H1 (cell line): ENCODE data around the gene TNFRSF1A. TPM values are rescaled to one million over a fixed set of nuclear protein-coding genes. Genes with fewer than 3 reads are reported as not detected.

Experiments
- polyA plus RNA-seq, 7 experiments: library from polyadenylated mRNA; depleted of rRNA in 3 of 7; stranded (reverse) in 5 of 7; unstranded in 2 of 7; fragments of >200 nt in 5 of 7; fragments of 200-250 nt in 2 of 7; gene quantifications; 1 replicate in 5 of 7; 2 replicates in 1 of 7; 4 replicates in 1 of 7; pipeline versions ENCODE4 v1.2.1 to v1.2.3, GENCODE V29; 2011 to 2013; ENCODE audit warnings: missing spikeins in 2 of 7, mixed read lengths in 2 of 7
- total RNA-seq: library from RNA; stranded (reverse); fragmentation: NEBNext Ultra II Directional; extraction: Animal tissue kit (Norgen Biotek cat#: 25700); gene quantifications from 2 replicates; pipeline ENCODE4 v1.2.1, GENCODE V29; 2021
- TF ChIP-seq, protein P1 (sequence below): fragments of 300-600 bp; sonication (generic); IDR thresholded peaks from 2 replicates; pipeline ENCODE4 v1.7.1; 2012; ENCODE audit warnings: low read length, moderate library complexity, mild to moderate bottlenecking, inconsistent platforms; ENCODE audit not compliant: insufficient replicate concordance

The TNFRSF1A gene
- total and polyA plus RNA-seq, 2 of the 8 experiments (the other 6 are each of a cell fraction or from before 2014, with no cell fraction given), result 28.7 to 42.1 TPM

DNA sequence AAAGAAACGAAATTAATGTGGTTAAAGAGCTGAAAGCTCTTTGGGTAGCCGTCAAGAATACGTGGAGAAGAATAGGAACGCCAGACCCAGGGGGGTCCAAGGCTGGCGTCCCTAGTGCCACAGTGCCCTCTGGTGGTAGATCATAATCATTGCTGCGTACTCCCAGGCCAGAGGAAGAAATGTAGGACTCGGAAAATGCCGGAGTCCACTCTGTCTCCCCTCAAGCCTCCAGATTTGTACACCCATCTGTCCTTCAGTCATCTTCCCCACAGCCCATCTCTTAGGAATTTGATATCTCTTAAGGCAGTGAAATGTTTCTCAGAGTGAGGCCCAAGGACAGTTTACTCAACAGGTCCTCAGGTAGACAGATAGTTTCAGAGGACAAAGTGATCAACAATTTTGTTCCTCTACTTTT is 56.8 kb downstream of the TNFRSF1A start (continued):
- TF ChIP-seq, protein P1, sequence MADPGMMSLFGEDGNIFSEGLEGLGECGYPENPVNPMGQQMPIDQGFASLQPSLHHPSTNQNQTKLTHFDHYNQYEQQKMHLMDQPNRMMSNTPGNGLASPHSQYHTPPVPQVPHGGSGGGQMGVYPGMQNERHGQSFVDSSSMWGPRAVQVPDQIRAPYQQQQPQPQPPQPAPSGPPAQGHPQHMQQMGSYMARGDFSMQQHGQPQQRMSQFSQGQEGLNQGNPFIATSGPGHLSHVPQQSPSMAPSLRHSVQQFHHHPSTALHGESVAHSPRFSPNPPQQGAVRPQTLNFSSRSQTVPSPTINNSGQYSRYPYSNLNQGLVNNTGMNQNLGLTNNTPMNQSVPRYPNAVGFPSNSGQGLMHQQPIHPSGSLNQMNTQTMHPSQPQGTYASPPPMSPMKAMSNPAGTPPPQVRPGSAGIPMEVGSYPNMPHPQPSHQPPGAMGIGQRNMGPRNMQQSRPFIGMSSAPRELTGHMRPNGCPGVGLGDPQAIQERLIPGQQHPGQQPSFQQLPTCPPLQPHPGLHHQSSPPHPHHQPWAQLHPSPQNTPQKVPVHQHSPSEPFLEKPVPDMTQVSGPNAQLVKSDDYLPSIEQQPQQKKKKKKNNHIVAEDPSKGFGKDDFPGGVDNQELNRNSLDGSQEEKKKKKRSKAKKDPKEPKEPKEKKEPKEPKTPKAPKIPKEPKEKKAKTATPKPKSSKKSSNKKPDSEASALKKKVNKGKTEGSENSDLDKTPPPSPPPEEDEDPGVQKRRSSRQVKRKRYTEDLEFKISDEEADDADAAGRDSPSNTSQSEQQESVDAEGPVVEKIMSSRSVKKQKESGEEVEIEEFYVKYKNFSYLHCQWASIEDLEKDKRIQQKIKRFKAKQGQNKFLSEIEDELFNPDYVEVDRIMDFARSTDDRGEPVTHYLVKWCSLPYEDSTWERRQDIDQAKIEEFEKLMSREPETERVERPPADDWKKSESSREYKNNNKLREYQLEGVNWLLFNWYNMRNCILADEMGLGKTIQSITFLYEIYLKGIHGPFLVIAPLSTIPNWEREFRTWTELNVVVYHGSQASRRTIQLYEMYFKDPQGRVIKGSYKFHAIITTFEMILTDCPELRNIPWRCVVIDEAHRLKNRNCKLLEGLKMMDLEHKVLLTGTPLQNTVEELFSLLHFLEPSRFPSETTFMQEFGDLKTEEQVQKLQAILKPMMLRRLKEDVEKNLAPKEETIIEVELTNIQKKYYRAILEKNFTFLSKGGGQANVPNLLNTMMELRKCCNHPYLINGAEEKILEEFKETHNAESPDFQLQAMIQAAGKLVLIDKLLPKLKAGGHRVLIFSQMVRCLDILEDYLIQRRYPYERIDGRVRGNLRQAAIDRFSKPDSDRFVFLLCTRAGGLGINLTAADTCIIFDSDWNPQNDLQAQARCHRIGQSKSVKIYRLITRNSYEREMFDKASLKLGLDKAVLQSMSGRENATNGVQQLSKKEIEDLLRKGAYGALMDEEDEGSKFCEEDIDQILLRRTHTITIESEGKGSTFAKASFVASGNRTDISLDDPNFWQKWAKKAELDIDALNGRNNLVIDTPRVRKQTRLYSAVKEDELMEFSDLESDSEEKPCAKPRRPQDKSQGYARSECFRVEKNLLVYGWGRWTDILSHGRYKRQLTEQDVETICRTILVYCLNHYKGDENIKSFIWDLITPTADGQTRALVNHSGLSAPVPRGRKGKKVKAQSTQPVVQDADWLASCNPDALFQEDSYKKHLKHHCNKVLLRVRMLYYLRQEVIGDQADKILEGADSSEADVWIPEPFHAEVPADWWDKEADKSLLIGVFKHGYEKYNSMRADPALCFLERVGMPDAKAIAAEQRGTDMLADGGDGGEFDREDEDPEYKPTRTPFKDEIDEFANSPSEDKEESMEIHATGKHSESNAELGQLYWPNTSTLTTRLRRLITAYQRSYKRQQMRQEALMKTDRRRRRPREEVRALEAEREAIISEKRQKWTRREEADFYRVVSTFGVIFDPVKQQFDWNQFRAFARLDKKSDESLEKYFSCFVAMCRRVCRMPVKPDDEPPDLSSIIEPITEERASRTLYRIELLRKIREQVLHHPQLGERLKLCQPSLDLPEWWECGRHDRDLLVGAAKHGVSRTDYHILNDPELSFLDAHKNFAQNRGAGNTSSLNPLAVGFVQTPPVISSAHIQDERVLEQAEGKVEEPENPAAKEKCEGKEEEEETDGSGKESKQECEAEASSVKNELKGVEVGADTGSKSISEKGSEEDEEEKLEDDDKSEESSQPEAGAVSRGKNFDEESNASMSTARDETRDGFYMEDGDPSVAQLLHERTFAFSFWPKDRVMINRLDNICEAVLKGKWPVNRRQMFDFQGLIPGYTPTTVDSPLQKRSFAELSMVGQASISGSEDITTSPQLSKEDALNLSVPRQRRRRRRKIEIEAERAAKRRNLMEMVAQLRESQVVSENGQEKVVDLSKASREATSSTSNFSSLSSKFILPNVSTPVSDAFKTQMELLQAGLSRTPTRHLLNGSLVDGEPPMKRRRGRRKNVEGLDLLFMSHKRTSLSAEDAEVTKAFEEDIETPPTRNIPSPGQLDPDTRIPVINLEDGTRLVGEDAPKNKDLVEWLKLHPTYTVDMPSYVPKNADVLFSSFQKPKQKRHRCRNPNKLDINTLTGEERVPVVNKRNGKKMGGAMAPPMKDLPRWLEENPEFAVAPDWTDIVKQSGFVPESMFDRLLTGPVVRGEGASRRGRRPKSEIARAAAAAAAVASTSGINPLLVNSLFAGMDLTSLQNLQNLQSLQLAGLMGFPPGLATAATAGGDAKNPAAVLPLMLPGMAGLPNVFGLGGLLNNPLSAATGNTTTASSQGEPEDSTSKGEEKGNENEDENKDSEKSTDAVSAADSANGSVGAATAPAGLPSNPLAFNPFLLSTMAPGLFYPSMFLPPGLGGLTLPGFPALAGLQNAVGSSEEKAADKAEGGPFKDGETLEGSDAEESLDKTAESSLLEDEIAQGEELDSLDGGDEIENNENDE, result no peak
- TF ChIP-seq, all 59 proteins: peak for 4
